Measurements from ENCODE around the gene HSPA8.

The HSPA8 gene

GRCh38 chr11:123051146-123051545, 10.8 kb downstream of the HSPA8 start:
- no peak for DNase-seq

- no peak for DNase-seq
These were observed 14.0 kb downstream of the HSPA8 start for GRCh38 chr11:123047947-123048293.

- no peak for DNase-seq
These were observed 14.5 kb downstream of the HSPA8 start for GRCh38 chr11:123047266-123047946.

GRCh38 chr11:123046473-123047259, 15.3 kb downstream of the HSPA8 start:
- DNase-seq = no peak

GRCh38 chr11:123045101-123045500, 16.8 kb downstream of the HSPA8 start:
- no peak for DNase-seq

GRCh38 chr11:123041185-123041584, 20.8 kb downstream of the HSPA8 start:
- DNase-seq = no peak

GRCh38 chr11:123040111-123040432, 21.9 kb downstream of the HSPA8 start:
- DNase-seq = no peak

GRCh38 chr11:123035831-123036230, 26.1 kb downstream of the HSPA8 start:
- no peak for DNase-seq

- DNase-seq = no peak
These were observed 27.3 kb downstream of the HSPA8 start for GRCh38 chr11:123034597-123034996.

GRCh38 chr11:123033895-123034294, 28.0 kb downstream of the HSPA8 start:
- DNase-seq = no peak

GRCh38 chr11:123030517-123030916, 31.4 kb downstream of the HSPA8 start:
- no peak for DNase-seq

GRCh38 chr11:123020968-123021367, 41.0 kb downstream of the HSPA8 start:
- DNase-seq = peak in 8 of 51 donors; percentile 2 to 19 (median 6)

- no peak for DNase-seq
These were observed 43.2 kb downstream of the HSPA8 start for GRCh38 chr11:123018702-123019101.

- DNase-seq = no peak
These were observed 50.4 kb downstream of the HSPA8 start for GRCh38 chr11:123011510-123011909.

All from hypothalamus (tissue), 51 donors.